ENCODE results near the gene DCAF8L2.

The DCAF8L2 gene

DNA sequence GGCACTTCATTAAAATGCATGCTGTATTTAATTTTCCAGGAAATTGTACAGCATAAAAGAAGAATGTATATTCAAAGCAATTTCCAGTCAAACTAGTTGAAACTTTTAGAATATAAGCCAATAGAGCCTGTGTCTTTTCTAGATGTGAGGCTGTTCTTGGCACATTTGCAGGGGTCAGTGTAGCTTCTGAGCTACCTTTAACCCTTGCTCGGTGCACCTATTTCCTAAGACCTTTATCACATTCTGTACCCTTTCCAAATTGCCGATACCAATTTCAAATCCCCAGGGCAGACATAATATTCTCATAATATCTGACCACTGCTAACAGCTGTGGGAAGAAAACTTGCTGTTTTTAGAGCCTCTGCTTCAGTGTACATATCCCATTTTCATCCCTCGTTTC, 43.2 kb downstream of the DCAF8L2 start:
- no peak for DNase-seq
- H3K4me3 ChIP-seq (ENCODE audit: low read depth, low read length): no peak overlapping the region
- TF ChIP-seq, protein P1, sequence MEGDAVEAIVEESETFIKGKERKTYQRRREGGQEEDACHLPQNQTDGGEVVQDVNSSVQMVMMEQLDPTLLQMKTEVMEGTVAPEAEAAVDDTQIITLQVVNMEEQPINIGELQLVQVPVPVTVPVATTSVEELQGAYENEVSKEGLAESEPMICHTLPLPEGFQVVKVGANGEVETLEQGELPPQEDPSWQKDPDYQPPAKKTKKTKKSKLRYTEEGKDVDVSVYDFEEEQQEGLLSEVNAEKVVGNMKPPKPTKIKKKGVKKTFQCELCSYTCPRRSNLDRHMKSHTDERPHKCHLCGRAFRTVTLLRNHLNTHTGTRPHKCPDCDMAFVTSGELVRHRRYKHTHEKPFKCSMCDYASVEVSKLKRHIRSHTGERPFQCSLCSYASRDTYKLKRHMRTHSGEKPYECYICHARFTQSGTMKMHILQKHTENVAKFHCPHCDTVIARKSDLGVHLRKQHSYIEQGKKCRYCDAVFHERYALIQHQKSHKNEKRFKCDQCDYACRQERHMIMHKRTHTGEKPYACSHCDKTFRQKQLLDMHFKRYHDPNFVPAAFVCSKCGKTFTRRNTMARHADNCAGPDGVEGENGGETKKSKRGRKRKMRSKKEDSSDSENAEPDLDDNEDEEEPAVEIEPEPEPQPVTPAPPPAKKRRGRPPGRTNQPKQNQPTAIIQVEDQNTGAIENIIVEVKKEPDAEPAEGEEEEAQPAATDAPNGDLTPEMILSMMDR (IDR thresholded peaks at IDR 0.05; ENCODE audit: low read depth, low read length): no peak
- H3K4me1 ChIP-seq: no peaks in the 10 kb centered on the region
- H3K27me3 ChIP-seq: no peaks in the 10 kb centered on the region
- no peaks in the 10 kb centered on the region for H3K36me3 ChIP-seq
- H3K9me3 ChIP-seq: no peaks in the 10 kb centered on the region

DNA sequence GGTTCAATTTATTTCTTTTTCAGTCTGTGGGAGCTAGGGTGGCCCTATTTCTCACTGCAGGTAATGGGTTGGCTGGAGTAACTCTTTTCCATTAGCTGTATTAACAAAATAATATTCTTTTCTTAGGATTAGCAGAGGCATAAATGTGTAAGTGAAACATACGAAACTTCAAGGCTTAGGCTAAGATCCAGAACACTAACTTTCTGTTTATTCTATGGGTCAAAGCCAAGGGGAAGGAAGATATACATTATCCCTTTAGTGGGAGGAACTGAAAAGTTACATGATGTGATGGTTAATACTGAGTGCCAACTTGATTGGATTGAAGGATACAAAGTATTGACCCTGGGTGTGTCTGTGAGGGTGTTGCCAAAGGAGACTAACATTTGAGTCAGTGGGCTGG, 66.4 kb downstream of the DCAF8L2 start:
- no peaks in the 10 kb centered on the region for H3K4me1 ChIP-seq
- no peaks in the 10 kb centered on the region for H3K9me3 ChIP-seq
- DNase-seq: no peak
- H3K36me3 ChIP-seq: no peaks in the 10 kb centered on the region
- no peak overlapping the region for H3K4me3 ChIP-seq (ENCODE audit: low read depth, low read length)
- TF ChIP-seq, protein P1 (IDR thresholded peaks at IDR 0.05; ENCODE audit: low read depth, low read length): no peak
- no peaks in the 10 kb centered on the region for H3K27me3 ChIP-seq

DNA sequence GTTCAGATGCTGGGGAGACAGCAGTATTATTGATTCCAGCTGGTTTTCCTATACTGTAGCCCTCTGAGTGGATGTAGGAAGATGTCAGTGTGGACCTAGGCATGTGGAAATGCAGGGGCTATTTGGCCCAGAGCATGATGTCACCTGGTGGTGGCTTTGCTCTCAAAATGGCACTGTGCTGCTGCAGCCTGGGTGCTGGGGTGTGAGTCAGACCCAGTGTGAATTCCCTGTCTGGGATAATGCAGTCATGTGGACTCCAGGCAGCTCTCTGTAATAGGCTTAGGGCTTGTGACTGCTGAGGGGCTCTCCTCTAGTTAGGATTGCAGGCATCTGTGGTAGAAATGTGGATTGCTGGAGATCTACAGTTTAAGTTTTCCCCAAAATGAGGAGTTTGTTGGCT, 70.7 kb downstream of the DCAF8L2 start:
- TF ChIP-seq, protein P1 (IDR thresholded peaks at IDR 0.05; ENCODE audit: low read depth, low read length): no peak
- no peak for DNase-seq
- Histone ChIP-seq H3K4me1 (no peaks in the 10 kb centered on the region), H3K4me3 (ENCODE audit: low read depth, low read length) (no peak overlapping the region), H3K9me3 (no peaks in the 10 kb centered on the region), H3K36me3 (no peaks in the 10 kb centered on the region), H3K27me3 (no peaks in the 10 kb centered on the region)

DNA sequence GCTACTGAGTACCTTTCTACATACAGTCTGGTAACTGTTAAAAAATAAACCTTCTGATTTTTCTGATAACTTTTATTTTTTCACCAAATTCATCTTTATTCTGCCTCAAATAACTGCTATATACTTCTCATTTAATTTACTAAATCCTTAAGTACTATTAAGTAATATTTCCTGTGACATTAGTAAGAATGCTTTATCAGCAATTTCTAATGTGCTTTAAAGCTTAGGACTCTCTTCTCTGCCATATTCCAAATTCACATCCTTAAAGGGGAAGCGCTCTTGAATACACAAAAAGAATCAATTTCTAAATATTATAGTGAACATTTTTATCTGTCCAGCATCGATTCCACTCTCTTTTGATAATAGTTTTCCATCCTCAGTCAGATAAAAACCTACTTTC, 81.1 kb downstream of the DCAF8L2 start:
- no peak overlapping the region for H3K4me3 ChIP-seq (ENCODE audit: low read depth, low read length)
- H3K4me1 ChIP-seq: no peaks in the 10 kb centered on the region
- no peaks in the 10 kb centered on the region for H3K36me3 ChIP-seq
- no peaks in the 10 kb centered on the region for H3K9me3 ChIP-seq
- no peak for DNase-seq
- no peaks in the 10 kb centered on the region for H3K27me3 ChIP-seq
- TF ChIP-seq, protein P1 (IDR thresholded peaks at IDR 0.05; ENCODE audit: low read depth, low read length): no peak

DNA sequence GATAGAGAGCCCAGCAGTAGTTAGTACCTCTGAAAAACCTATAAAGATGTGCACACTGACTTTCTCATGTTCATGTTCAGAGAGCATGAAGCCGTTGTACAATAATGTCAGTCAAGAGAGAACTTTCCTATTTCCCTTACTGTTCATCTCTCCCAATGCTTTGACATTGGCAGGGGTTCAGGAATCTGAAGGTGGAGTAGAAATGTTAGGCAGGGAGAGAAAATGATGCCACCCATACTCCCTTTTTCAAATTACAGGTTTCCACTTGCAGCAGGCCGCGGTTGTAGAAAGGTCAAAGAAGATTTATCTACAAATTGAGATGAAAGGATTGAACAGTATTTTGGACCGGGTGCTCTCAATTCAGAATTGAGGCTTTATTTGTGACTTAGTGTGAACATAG, 84.3 kb downstream of the DCAF8L2 start:
- TF ChIP-seq, protein P1 (IDR thresholded peaks at IDR 0.05; ENCODE audit: low read depth, low read length): no peak
- DNase-seq: no peak

DNA sequence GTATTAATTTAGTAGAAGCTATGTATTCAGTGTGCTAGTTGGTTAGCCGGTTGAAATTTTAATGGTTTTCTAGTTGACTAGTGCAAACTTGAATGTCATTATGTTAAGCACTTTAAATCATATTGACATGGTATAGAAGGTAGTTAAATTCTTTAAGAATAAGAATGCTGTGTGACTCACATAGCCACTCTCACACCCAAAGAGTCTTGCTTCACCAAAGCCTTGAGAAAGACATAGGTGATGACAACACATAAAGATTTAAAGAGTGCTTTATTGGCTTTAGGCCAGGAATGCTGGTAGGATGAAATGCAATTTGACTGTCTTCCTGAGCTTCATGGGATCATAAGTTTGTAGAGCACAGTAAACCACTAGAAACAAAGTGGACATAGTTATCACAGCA, 85.3 kb downstream of the DCAF8L2 start:
- H3K27me3 ChIP-seq: no peaks in the 10 kb centered on the region
- TF ChIP-seq, protein P1 (IDR thresholded peaks at IDR 0.05; ENCODE audit: low read depth, low read length): no peak
- H3K4me3 ChIP-seq (ENCODE audit: low read depth, low read length): no peak overlapping the region
- no peaks in the 10 kb centered on the region for H3K9me3 ChIP-seq
- DNase-seq: no peak
- no peaks in the 10 kb centered on the region for H3K36me3 ChIP-seq
- H3K4me1 ChIP-seq: no peaks in the 10 kb centered on the region

More for the DNA sequence above, 84.3 kb downstream of the DCAF8L2 start:
- Histone ChIP-seq H3K4me3 (ENCODE audit: low read depth, low read length) (no peak overlapping the region), H3K9me3 (no peaks in the 10 kb centered on the region), H3K36me3 (no peaks in the 10 kb centered on the region), H3K27me3 (no peaks in the 10 kb centered on the region), H3K4me1 (no peaks in the 10 kb centered on the region)

Data from BE2C (cell line).